ENCODE measurements around the gene CDH8.
A peak's percentile ranks its signal among the peaks of the same experiment; 100 is the strongest.

The CDH8 gene

DNA sequence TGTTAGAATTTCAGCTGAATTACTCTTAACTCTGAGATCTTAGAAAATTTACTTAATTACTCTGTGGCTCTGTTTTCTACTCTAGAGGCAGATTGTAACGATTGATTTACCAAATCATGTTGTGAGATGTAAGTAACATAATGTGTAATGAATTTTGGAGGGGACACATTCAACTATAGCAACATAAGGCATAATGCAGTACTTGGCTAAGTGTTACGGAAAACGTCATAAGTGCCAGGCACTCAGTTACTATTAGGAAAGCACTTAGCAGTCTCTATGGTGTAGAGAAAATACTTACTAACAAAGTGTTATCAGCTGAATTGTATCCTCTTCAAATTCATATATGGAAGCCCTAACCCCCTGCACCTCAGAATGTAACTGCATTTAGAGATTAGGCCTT lies 40.6 kb upstream of the CDH8 start:
- no peak for DNase-seq (ENCODE audit: low read depth in 1 of 2, low spot score in 1 of 2)
- no peak for TF ChIP-seq POLR2AphosphoS5 (IDR thresholded peaks at IDR 0.05; ENCODE audit: low read depth)
- TF ChIP-seq, protein P1, sequence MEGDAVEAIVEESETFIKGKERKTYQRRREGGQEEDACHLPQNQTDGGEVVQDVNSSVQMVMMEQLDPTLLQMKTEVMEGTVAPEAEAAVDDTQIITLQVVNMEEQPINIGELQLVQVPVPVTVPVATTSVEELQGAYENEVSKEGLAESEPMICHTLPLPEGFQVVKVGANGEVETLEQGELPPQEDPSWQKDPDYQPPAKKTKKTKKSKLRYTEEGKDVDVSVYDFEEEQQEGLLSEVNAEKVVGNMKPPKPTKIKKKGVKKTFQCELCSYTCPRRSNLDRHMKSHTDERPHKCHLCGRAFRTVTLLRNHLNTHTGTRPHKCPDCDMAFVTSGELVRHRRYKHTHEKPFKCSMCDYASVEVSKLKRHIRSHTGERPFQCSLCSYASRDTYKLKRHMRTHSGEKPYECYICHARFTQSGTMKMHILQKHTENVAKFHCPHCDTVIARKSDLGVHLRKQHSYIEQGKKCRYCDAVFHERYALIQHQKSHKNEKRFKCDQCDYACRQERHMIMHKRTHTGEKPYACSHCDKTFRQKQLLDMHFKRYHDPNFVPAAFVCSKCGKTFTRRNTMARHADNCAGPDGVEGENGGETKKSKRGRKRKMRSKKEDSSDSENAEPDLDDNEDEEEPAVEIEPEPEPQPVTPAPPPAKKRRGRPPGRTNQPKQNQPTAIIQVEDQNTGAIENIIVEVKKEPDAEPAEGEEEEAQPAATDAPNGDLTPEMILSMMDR (IDR thresholded peaks at IDR 0.05; ENCODE audit: insufficient read depth, low read length) = no peak
- no peak for TF ChIP-seq SPI1 (IDR thresholded peaks at IDR 0.05; ENCODE audit: borderline replicate concordance, low read depth)
- TF ChIP-seq, protein P2, sequence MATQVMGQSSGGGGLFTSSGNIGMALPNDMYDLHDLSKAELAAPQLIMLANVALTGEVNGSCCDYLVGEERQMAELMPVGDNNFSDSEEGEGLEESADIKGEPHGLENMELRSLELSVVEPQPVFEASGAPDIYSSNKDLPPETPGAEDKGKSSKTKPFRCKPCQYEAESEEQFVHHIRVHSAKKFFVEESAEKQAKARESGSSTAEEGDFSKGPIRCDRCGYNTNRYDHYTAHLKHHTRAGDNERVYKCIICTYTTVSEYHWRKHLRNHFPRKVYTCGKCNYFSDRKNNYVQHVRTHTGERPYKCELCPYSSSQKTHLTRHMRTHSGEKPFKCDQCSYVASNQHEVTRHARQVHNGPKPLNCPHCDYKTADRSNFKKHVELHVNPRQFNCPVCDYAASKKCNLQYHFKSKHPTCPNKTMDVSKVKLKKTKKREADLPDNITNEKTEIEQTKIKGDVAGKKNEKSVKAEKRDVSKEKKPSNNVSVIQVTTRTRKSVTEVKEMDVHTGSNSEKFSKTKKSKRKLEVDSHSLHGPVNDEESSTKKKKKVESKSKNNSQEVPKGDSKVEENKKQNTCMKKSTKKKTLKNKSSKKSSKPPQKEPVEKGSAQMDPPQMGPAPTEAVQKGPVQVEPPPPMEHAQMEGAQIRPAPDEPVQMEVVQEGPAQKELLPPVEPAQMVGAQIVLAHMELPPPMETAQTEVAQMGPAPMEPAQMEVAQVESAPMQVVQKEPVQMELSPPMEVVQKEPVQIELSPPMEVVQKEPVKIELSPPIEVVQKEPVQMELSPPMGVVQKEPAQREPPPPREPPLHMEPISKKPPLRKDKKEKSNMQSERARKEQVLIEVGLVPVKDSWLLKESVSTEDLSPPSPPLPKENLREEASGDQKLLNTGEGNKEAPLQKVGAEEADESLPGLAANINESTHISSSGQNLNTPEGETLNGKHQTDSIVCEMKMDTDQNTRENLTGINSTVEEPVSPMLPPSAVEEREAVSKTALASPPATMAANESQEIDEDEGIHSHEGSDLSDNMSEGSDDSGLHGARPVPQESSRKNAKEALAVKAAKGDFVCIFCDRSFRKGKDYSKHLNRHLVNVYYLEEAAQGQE (IDR thresholded peaks at IDR 0.05; ENCODE audit: insufficient replicate concordance, low read depth) = no peak
- TF ChIP-seq GABPA (IDR thresholded peaks at IDR 0.05; ENCODE audit: low read depth) = no peak
- H3K27me3 ChIP-seq (ENCODE audit: insufficient read depth, poor library complexity, severe bottlenecking) = no peaks in the 10 kb centered on the region
- no peak overlapping the region for H3K4me3 ChIP-seq (replicated peaks; ENCODE audit: insufficient read depth, low read length)
- no peak overlapping the region for H3K27ac ChIP-seq (replicated peaks)

DNA sequence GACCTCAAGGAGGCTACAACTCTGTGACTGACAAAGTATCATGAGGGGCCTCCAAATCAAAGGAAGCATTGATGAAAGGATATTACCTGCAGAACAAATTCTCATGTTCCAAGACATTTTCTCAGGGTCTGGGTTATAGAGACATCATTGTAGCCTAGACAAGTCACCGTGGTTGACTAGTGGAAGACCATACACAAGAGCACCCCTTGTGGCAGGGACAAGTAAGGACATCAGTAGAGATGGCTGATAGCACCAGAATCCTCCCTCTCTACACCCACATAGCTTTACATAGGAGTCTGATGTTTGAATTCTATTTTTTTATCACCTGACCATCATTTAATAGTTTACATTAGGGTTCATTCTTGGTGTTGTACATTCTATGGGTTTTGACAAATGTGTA lies 32.5 kb upstream of the CDH8 start:
- Histone ChIP-seq H3K4me3 (replicated peaks; ENCODE audit: insufficient read depth, low read length) (no peak overlapping the region), H3K27ac (replicated peaks) (no peak overlapping the region), H3K27me3 (ENCODE audit: insufficient read depth, poor library complexity, severe bottlenecking) (no peaks in the 10 kb centered on the region)
- TF ChIP-seq GABPA (IDR thresholded peaks at IDR 0.05; ENCODE audit: low read depth) (no peak), SPI1 (IDR thresholded peaks at IDR 0.05; ENCODE audit: borderline replicate concordance, low read depth) (no peak), POLR2AphosphoS5 (IDR thresholded peaks at IDR 0.05; ENCODE audit: low read depth) (no peak)
- TF ChIP-seq, protein P1 (IDR thresholded peaks at IDR 0.05; ENCODE audit: insufficient read depth, low read length) = peak; percentile 29
- TF ChIP-seq, protein P2 (IDR thresholded peaks at IDR 0.05; ENCODE audit: insufficient replicate concordance, low read depth) = no peak
- peak in 1 of 2 experiments; percentile 2 for DNase-seq (ENCODE audit: low read depth in 1 of 2, low spot score in 1 of 2)

DNA sequence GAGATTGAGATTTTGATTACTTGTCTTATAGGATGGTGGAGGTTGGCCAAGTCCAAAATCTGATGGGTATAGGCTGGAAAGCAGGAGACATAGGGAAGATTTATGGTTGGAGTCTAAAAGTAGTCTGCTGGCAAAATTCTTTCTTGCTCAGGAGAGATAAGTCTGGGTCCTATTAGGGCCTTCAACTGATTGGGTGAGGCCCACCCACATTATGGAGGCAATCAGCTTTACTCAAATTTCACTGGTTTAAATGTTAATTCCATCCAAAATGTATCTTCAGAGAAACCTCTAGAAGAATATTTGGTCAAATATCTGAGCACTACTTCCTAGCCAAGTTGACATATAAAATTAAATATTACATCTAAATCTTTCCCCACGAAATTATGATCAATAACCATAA lies 31.7 kb upstream of the CDH8 start:
- no peak for TF ChIP-seq GABPA (IDR thresholded peaks at IDR 0.05; ENCODE audit: low read depth)
- TF ChIP-seq, protein P1 (IDR thresholded peaks at IDR 0.05; ENCODE audit: insufficient read depth, low read length) = no peak
- no peak for TF ChIP-seq SPI1 (IDR thresholded peaks at IDR 0.05; ENCODE audit: borderline replicate concordance, low read depth)
- TF ChIP-seq, protein P2 (IDR thresholded peaks at IDR 0.05; ENCODE audit: insufficient replicate concordance, low read depth) = no peak
- no peak for TF ChIP-seq POLR2AphosphoS5 (IDR thresholded peaks at IDR 0.05; ENCODE audit: low read depth)
- Histone ChIP-seq H3K27me3 (ENCODE audit: insufficient read depth, poor library complexity, severe bottlenecking) (no peaks in the 10 kb centered on the region), H3K27ac (replicated peaks) (no peak overlapping the region), H3K4me3 (replicated peaks; ENCODE audit: insufficient read depth, low read length) (no peak overlapping the region)
- no peak for DNase-seq (ENCODE audit: low read depth in 1 of 2, low spot score in 1 of 2)

Measured in HL-60 (cell line).